K562 (cell line): ENCODE data around the gene PMF1. TPM values are rescaled to one million over a fixed set of nuclear protein-coding genes. Genes with fewer than 3 reads are reported as not detected.

Experiments used
- CHD4 ChIP-seq: fragments of 200-600 bp; sonication (generic); IDR thresholded peaks from 3 replicates; pipeline ENCODE4 v1.6.1; 2012; ENCODE audit warnings: low read depth, mild to moderate bottlenecking, mixed read lengths, low read length, inconsistent platforms; ENCODE audit not compliant: insufficient read depth, insufficient replicate concordance, poor library complexity, severe bottlenecking
- CXXC5 ChIP-seq: fragments of 250-450 bp; sonication (Bioruptor Pico); IDR thresholded peaks from 2 replicates; pipeline ENCODE4 v1.8.0; 2022; ENCODE audit warnings: inconsistent platforms, mild to moderate bottlenecking, moderate library complexity
- ESRRB ChIP-seq: fragments of 250-450 bp; sonication (Bioruptor Pico); IDR thresholded peaks from 2 replicates; pipeline ENCODE4 v1.5.0; 2020; ENCODE audit warnings: mild to moderate bottlenecking, moderate library complexity, borderline replicate concordance
- MBD2 ChIP-seq: sonication (generic); IDR thresholded peaks from 2 replicates; pipeline ENCODE4 v1.6.1; 2016; ENCODE audit warnings: low read depth, borderline replicate concordance
- POLR2AphosphoS5 ChIP-seq: IDR thresholded peaks from 2 replicates; pipeline ENCODE4 v1.6.1; 2011; ENCODE audit warnings: mild to moderate bottlenecking, low read depth, low read length, moderate library complexity; ENCODE audit not compliant: control insufficient read depth, insufficient read depth
- POLR2G ChIP-seq: fragments of 200-400 bp; formaldehyde crosslinking; IDR thresholded peaks from 2 replicates; pipeline ENCODE4 v1.6.1; 2017; ENCODE audit warnings: low read depth, mild to moderate bottlenecking, antibody characterized with exemption, low read length, moderate library complexity
- STAT5A ChIP-seq: IDR thresholded peaks from 2 replicates; pipeline ENCODE4 v1.6.1; 2012; ENCODE audit warnings: low read length, inconsistent platforms, borderline replicate concordance
- TBP ChIP-seq: optimal IDR thresholded peaks from 2 replicates; pipeline ENCODE3; 2011; ENCODE audit warnings: low read depth, low read length, improper control_type of control experiment
- TCF7L2 ChIP-seq: fragments of 150-350 bp; IDR thresholded peaks from 2 replicates; pipeline ENCODE4 v1.6.1; 2016; ENCODE audit warnings: low read depth, mild to moderate bottlenecking, low read length, moderate library complexity
- XRCC4 ChIP-seq: IDR thresholded peaks from one replicate; pipeline ENCODE4 v1.6.1; 2011; ENCODE audit not compliant: insufficient read depth, insufficient read length; ENCODE audit errors: extremely low read depth
- ZFX ChIP-seq: sonication (generic); formaldehyde crosslinking; IDR thresholded peaks from 2 replicates; pipeline ENCODE4 v1.8.0; 2022; ENCODE audit warnings: mild to moderate bottlenecking, missing genetic modification reagents, moderate library complexity
- ZNF695 ChIP-seq: fragments of 450-650 bp; formaldehyde crosslinking; IDR thresholded peaks from 2 replicates; pipeline ENCODE4 v1.4.0; 2020; ENCODE audit warnings: mild to moderate bottlenecking, moderate library complexity
- ZNF766 ChIP-seq: fragments of 200-800 bp; sonication (Bioruptor generic); conservative IDR thresholded peaks from 2 replicates; pipeline ENCODE4 v1.6.1; 2016; ENCODE audit warnings: missing genetic modification characterization, missing compliant biosample characterization
- polyA plus RNA-seq, 8 experiments: library from polyadenylated mRNA; depleted of rRNA in 4 of 8; stranded (reverse) in 5 of 8; unstranded in 3 of 8; fragments of >200 nt; fragmentation: Nextera tagmentation in 2 of 8; fragmentation: Illumina TruSeq in 1 of 8; extraction: Ambion mirVana in 2 of 8; extraction: Trizol in 1 of 8; gene quantifications; 2 replicates each; pipeline versions ENCODE4 v1.2.1 to v1.2.3, GENCODE V29; 2011 to 2014; ENCODE audit warnings: inconsistent platforms in 1 of 8, missing spikeins in 1 of 8
- total RNA-seq, 7 experiments: library from RNA; depleted of rRNA in 6 of 7; stranded (reverse); fragments of >200 nt in 6 of 7; fragmentation: Illumina TruSeq in 2 of 7; extraction: Trizol in 2 of 7; gene quantifications; 2 replicates each; pipeline versions ENCODE4 v1.2.1 to v1.2.3, GENCODE V29; 2011 to 2021; ENCODE audit warnings: low replicate concordance in 1 of 7
- TF ChIP-seq, protein P1 (sequence below), 3 experiments: IDR thresholded peaks in 2 of 3; conservative IDR thresholded peaks in 1 of 3; 2 replicates each; pipeline ENCODE4 v1.5.1; 2011 to 2012; ENCODE audit warnings: low read length in 3 of 3, mild to moderate bottlenecking in 3 of 3, control low read depth in 2 of 3, improper control_type of control experiment in 1 of 3, inconsistent platforms in 1 of 3, low read depth in 1 of 3, mixed read lengths in 1 of 3, moderate library complexity in 1 of 3; ENCODE audit not compliant: insufficient read depth in 2 of 3
- TF ChIP-seq, protein P2 (sequence below), 2 experiments: fragments of 200-800 bp in 1 of 2; sonication (Bioruptor generic) in 1 of 2; sonication (generic) in 1 of 2; formaldehyde crosslinking in 1 of 2; IDR thresholded peaks in 1 of 2; conservative IDR thresholded peaks in 1 of 2; 2 replicates each; pipeline versions ENCODE4 v1.5.0 to v1.6.1; 2016 to 2020; ENCODE audit warnings: missing compliant biosample characterization in 1 of 2, missing genetic modification characterization in 1 of 2, missing genetic modification reagents in 1 of 2
- TF ChIP-seq, protein P3 (sequence below): sonication (generic); formaldehyde crosslinking; IDR thresholded peaks from 2 replicates; pipeline ENCODE4 v1.8.1; 2023; ENCODE audit warnings: mild to moderate bottlenecking, missing genetic modification reagents
- TF ChIP-seq, protein P4 (sequence below), 2 experiments: fragments of 450-650 bp in 1 of 2; sonication (generic) in 1 of 2; formaldehyde crosslinking in 1 of 2; IDR thresholded peaks in 1 of 2; conservative IDR thresholded peaks in 1 of 2; 2 replicates each; pipeline versions ENCODE4 v1.6.1 to v1.8.1; 2016 to 2023; ENCODE audit warnings: mild to moderate bottlenecking in 2 of 2, moderate library complexity in 2 of 2, inconsistent platforms in 1 of 2, missing genetic modification reagents in 1 of 2

Gene PMF1
- total and polyA plus RNA-seq, 9 of the 15 experiments (the other 6 are each of a cell fraction or from before 2014, with no cell fraction given), result 9.4 to 92.9 (median 71.0) TPM

DNA sequence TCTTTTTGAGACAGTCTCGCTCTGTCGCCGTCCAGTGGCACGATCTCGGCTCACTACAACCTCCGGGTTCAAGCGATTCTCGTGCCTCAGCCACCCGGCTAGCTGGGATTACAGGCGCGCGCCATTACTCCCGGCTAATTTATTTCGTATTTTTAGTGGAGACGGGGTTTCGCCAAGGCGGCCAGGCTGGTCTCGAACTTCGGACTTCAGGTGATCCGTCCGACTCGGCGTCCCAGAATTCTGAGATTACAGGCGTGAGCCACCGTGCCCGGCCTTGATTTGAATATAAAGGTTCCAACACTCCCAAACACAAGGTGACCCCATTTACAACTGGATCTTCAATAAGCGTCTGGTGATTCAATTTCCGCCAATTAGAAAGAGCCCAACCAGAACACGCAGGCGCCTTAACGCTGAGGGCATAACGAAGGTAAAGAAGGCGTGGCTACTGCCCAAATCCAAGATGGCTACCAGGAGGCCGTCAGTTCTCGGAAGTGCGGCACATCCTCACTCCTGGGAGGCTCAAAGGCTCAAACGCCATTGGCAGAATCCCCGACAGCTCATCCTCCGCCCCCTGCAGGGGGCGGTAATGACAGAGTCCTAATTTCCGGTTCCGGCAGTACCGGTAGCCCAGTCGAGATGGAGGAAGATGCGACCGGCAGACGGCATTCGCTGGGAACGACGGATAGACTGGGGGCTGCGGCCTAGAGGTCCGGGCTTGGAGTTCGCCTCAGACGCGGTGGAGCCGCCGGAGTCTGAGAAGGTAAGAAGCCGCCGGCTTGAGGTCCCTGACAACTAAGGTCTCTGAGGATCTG, 19.1 kb upstream of the PMF1 start, which contains the start of gene SLC25A44 (continued):
- TF ChIP-seq POLR2AphosphoS5 (peak; percentile 90), POLR2G (peak; percentile 82), ZNF766 (CRISPR knock-in tag) (no peak), ZFX (peak; percentile 75), STAT5A (peak; percentile 68), MBD2 (peak; percentile 66; the same call in 1 of the 2 replicates), TBP (peak; percentile 96), XRCC4 (no peak), CXXC5 (peak; percentile 84), TCF7L2 (peak; percentile 11; the same call in 1 of the 2 replicates), ZNF695 (no peak), CHD4 (no peak), ESRRB (CRISPR knock-in tag) (no peak)
- TF ChIP-seq, protein P1, sequence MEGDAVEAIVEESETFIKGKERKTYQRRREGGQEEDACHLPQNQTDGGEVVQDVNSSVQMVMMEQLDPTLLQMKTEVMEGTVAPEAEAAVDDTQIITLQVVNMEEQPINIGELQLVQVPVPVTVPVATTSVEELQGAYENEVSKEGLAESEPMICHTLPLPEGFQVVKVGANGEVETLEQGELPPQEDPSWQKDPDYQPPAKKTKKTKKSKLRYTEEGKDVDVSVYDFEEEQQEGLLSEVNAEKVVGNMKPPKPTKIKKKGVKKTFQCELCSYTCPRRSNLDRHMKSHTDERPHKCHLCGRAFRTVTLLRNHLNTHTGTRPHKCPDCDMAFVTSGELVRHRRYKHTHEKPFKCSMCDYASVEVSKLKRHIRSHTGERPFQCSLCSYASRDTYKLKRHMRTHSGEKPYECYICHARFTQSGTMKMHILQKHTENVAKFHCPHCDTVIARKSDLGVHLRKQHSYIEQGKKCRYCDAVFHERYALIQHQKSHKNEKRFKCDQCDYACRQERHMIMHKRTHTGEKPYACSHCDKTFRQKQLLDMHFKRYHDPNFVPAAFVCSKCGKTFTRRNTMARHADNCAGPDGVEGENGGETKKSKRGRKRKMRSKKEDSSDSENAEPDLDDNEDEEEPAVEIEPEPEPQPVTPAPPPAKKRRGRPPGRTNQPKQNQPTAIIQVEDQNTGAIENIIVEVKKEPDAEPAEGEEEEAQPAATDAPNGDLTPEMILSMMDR (IDR thresholded peaks at IDR 0.05 in 2 of 3, conservative IDR thresholded peaks at IDR 0.05 in 1 of 3; ENCODE audit: insufficient read depth in 2 of 3, low read depth in 1 of 3, low read length in 3 of 3), result peak; percentile 61 to 68 (median 61)
- TF ChIP-seq, protein P2, sequence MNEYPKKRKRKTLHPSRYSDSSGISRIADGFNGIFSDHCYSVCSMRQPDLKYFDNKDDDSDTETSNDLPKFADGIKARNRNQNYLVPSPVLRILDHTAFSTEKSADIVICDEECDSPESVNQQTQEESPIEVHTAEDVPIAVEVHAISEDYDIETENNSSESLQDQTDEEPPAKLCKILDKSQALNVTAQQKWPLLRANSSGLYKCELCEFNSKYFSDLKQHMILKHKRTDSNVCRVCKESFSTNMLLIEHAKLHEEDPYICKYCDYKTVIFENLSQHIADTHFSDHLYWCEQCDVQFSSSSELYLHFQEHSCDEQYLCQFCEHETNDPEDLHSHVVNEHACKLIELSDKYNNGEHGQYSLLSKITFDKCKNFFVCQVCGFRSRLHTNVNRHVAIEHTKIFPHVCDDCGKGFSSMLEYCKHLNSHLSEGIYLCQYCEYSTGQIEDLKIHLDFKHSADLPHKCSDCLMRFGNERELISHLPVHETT (CRISPR knock-in tag; conservative IDR thresholded peaks at IDR 0.05 in 1 of 2, IDR thresholded peaks at IDR 0.05 in 1 of 2), result peak in 1 of 2 experiments; percentile 24; a peak in 2 of 4 replicates
- TF ChIP-seq, protein P3, sequence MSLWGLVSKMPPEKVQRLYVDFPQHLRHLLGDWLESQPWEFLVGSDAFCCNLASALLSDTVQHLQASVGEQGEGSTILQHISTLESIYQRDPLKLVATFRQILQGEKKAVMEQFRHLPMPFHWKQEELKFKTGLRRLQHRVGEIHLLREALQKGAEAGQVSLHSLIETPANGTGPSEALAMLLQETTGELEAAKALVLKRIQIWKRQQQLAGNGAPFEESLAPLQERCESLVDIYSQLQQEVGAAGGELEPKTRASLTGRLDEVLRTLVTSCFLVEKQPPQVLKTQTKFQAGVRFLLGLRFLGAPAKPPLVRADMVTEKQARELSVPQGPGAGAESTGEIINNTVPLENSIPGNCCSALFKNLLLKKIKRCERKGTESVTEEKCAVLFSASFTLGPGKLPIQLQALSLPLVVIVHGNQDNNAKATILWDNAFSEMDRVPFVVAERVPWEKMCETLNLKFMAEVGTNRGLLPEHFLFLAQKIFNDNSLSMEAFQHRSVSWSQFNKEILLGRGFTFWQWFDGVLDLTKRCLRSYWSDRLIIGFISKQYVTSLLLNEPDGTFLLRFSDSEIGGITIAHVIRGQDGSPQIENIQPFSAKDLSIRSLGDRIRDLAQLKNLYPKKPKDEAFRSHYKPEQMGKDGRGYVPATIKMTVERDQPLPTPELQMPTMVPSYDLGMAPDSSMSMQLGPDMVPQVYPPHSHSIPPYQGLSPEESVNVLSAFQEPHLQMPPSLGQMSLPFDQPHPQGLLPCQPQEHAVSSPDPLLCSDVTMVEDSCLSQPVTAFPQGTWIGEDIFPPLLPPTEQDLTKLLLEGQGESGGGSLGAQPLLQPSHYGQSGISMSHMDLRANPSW, result no peak; the same call in 1 of the 2 replicates
- TF ChIP-seq, protein P4, sequence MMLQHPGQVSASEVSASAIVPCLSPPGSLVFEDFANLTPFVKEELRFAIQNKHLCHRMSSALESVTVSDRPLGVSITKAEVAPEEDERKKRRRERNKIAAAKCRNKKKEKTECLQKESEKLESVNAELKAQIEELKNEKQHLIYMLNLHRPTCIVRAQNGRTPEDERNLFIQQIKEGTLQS (IDR thresholded peaks at IDR 0.05), result peak; percentile 38; the same call in 1 of the 2 replicates
- TF ChIP-seq, protein P4 (CRISPR knock-in tag; conservative IDR thresholded peaks at IDR 0.05), result peak; percentile 46; the same call in 1 of the 2 replicates
